Fibroblast of the aortic adventitia (primary cell): Measurements from ENCODE around the gene ATP5PB. TPM values are rescaled to one million over a fixed set of nuclear protein-coding genes. Genes with fewer than 3 reads are reported as not detected.

Experiments used
- DNase-seq: peaks from one replicate; pipeline ENCODE4 v3.0.0-alpha.2; 2010; ENCODE audit warnings: low read depth
- H3K4me3 ChIP-seq: 2 replicates; pipeline ENCODE4 v1.5.1; 2011; ENCODE audit warnings: low read depth, mild to moderate bottlenecking, control low read depth, low read length, moderate library complexity
- small RNA-seq: library from RNA; depleted of rRNA; stranded (forward); fragments of <200 nt; gene quantifications from one replicate; pipeline ENCODE3, GENCODE V24; 2012
- total RNA-seq: library from RNA; depleted of rRNA; stranded (reverse); fragments of >200 nt; gene quantifications from 2 replicates; pipeline ENCODE4 v1.2.3, GENCODE V29; 2012; ENCODE audit warnings: low replicate concordance
- TF ChIP-seq, protein P1 (sequence below): IDR thresholded peaks from 2 replicates; pipeline ENCODE4 v1.5.1; 2011; ENCODE audit warnings: mild to moderate bottlenecking, low read length, control low read depth, inconsistent platforms; ENCODE audit not compliant: insufficient read depth

The ATP5PB gene
- total RNA-seq, 1 donor: 301 TPM

GRCh38 chr1:111509997-111510375, 60.7 kb downstream of the ATP5PB start:
- peak; percentile 63 for DNase-seq
- TF ChIP-seq, protein P1, sequence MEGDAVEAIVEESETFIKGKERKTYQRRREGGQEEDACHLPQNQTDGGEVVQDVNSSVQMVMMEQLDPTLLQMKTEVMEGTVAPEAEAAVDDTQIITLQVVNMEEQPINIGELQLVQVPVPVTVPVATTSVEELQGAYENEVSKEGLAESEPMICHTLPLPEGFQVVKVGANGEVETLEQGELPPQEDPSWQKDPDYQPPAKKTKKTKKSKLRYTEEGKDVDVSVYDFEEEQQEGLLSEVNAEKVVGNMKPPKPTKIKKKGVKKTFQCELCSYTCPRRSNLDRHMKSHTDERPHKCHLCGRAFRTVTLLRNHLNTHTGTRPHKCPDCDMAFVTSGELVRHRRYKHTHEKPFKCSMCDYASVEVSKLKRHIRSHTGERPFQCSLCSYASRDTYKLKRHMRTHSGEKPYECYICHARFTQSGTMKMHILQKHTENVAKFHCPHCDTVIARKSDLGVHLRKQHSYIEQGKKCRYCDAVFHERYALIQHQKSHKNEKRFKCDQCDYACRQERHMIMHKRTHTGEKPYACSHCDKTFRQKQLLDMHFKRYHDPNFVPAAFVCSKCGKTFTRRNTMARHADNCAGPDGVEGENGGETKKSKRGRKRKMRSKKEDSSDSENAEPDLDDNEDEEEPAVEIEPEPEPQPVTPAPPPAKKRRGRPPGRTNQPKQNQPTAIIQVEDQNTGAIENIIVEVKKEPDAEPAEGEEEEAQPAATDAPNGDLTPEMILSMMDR: no peak
- no peak overlapping the region for H3K4me3 ChIP-seq

- no peak for DNase-seq
- TF ChIP-seq, protein P1: no peak
- H3K4me3 ChIP-seq: no peak overlapping the region
Measured at GRCh38 chr1:111511370-111511769, 62.1 kb downstream of the ATP5PB start.

Small RNA genes lying within 50 kb of the gene (small RNA-seq; reads per million reads assigned to genes)
- gene RF00019 (not detected), gene RNU6-792P (not detected)

Other genes starting within 250 kb of the ATP5PB start
- gene DENND2D, start 248.8 kb upstream of the ATP5PB start, total RNA-seq: 2.9 and 3.0 TPM in 2 replicates
- 6.2 and 10.5 TPM in 2 replicates for gene CHI3L2, start 221.8 kb upstream of the ATP5PB start, total RNA-seq
- gene CHIA, start 158.6 kb upstream of the ATP5PB start, total RNA-seq: not detected in 2 replicates
- gene OVGP1, start 21.7 kb upstream of the ATP5PB start, total RNA-seq: 0.27 and 0.90 TPM in 2 replicates
- gene WDR77, start 208 bp upstream of the ATP5PB start, total RNA-seq: 22.1 and 29.4 TPM in 2 replicates
- 0.18 and 0.82 TPM in 2 replicates for gene C1orf162, start 24.5 kb downstream of the ATP5PB start, total RNA-seq
- gene ADORA3, start 54.2 kb downstream of the ATP5PB start, total RNA-seq: not detected in 2 replicates
- gene TMIGD3, start 54.2 kb downstream of the ATP5PB start, total RNA-seq: not detected in 2 replicates
- 21.9 and 36.2 TPM in 2 replicates for gene RAP1A, start 170.3 kb downstream of the ATP5PB start, total RNA-seq